ENCODE results near the gene OSER1. TPM values are rescaled to one million over a fixed set of nuclear protein-coding genes. Genes with fewer than 3 reads are reported as not detected.
"Not testable (repeated sequence)": the region's sequence is repeated elsewhere in the genome, so short reads cannot be mapped to it uniquely, and the experiment has no call there.

The OSER1 gene
- total RNA-seq: 10 to 100 TPM; 30.5 to 38.6 TPM

- ATAC-seq (replicated peaks): peak; percentile 91
Measured at GRCh38 chr20:44210406-44211176, at the start of gene OSER1. Gene OSER1, minus strand, starts transcription at chr20:44210771. Its CDS starts 3,814 bp downstream, at chr20:44206957.

DNA sequence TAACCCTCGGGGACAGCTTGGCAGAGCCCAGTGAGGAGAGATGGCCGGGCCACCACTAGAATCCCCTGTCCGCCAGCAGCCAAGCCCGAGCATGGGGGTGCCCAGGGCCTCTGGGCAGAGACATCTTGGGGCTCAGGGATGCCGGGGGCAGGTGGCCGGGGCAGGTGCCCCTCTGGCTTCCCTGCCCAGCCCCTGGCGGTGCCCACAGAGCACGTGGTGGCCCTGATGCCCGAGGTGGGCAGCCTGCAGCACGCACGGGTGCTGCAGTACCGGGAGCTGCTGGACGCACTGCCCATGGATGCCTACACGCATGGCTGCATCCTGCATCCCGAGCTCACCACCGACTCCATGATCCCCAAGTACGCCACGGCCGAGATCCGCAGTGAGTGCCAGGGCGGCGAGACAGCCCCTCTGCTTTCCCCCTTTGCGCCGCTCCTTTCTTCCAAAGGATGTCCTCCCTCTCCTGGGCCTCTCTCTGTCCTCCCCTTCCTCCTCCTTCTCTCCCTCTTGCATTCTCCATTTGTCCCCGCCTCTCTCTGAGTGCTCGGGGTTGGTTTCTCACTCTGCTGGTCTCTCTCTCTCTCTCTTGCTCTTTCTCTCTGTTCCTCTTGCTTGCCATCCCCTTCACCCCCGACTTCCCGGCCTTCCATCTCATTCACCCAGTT lies 47.8 kb upstream of the OSER1 start:
- no peaks in the 10 kb centered on the region for H3K36me3 Mint-ChIP-seq (ENCODE audit: low read depth)
- no peaks in the 10 kb centered on the region for H3K9me3 Mint-ChIP-seq
- no peak for ATAC-seq (replicated peaks)
- H3K27ac Mint-ChIP-seq: no peak overlapping the region
- H3K4me1 Mint-ChIP-seq: peaks cover 5% of the 10 kb centered on the region
- no peaks in the 10 kb centered on the region for H3K27me3 Mint-ChIP-seq
- H3K4me3 Mint-ChIP-seq: no peak overlapping the region

More at GRCh38 chr20:44210406-44211176, at the start of gene OSER1:
- Mint-ChIP-seq H3K4me3 (peak within 1 kb of the TSS; percentile 90), H3K9me3 (no peaks in the 10 kb centered on the region), H3K36me3 (ENCODE audit: low read depth) (peaks cover 55% of the 10 kb centered on the region), H3K4me1 (peaks cover 41% of the 10 kb centered on the region), H3K27ac (peak within 1 kb of the TSS; percentile 94), H3K27me3 (no peaks in the 10 kb centered on the region)

GRCh38 chr20:44256961-44257360 lies 46.4 kb upstream of the OSER1 start:
- Mint-ChIP-seq H3K4me1 (peaks cover 5% of the 10 kb centered on the region), H3K27ac (no peak overlapping the region), H3K4me3 (no peak overlapping the region), H3K9me3 (no peaks in the 10 kb centered on the region), H3K27me3 (peaks cover 3% of the 10 kb centered on the region), H3K36me3 (ENCODE audit: low read depth) (no peaks in the 10 kb centered on the region)
- ATAC-seq (replicated peaks): no peak

DNA sequence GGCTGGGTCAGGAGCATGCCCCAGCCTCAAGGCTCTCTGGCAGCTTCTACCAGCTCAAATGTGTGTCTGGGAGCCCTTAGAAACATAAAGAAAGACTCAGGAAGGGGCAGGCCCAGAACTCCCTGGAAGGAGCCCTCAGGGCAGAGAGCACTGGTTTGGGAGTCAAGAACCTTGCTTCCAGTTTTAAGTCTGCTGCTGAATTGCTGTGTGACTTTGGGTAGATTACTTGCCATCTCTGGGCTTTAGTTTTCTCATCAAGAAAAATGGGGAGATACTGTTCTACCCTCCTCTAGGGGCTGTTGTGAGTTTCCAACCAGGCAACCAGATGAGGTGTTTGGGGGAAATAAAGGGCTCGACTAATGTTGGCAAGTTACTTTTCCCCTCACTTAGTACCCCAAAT lies 45.4 kb upstream of the OSER1 start:
- H3K27ac Mint-ChIP-seq: no peak overlapping the region
- H3K9me3 Mint-ChIP-seq: no peaks in the 10 kb centered on the region
- peaks cover 5% of the 10 kb centered on the region for H3K4me1 Mint-ChIP-seq
- H3K4me3 Mint-ChIP-seq: no peak overlapping the region
- peaks cover 3% of the 10 kb centered on the region for H3K27me3 Mint-ChIP-seq
- ATAC-seq (replicated peaks): no peak
- no peaks in the 10 kb centered on the region for H3K36me3 Mint-ChIP-seq (ENCODE audit: low read depth)

DNA sequence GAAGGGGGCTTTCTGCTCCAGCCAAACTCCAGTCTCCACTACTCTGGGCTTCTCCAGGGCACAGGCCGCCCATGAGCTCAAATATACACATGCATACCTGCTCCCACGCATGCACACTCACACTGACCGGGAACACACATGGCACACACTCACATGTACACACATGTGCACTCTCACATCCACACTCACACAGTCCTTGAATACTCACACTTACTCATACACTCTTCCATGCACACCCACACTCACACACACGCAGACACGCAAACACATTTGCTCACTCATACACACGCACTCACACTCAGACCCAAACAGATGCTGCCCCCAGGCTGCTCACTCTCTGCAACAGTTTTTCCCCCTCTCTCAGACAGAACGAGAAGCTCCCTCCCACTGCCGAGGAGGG lies 43.5 kb upstream of the OSER1 start:
- H3K27ac Mint-ChIP-seq: no peak overlapping the region

DNA sequence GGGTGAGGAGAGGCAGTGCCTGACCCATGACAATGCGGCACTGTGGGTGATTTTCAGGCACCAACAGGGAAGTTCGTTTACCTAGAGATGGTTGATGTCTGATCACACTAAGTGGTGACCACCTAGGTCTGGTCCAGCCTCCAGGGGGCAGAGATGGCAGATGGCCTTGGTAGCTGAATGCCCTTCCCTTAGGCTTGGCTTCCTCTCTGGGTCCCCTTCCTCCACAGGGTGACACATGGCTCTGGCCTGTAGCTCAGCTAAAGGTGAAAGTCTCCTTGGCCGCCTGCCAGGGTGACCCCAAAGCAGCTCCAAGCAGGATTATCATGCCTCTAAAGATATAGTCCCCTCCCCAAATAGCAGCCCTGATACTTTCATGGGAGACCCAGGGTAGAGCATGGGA lies 43.0 kb upstream of the OSER1 start:
- Mint-ChIP-seq H3K27me3 (peaks cover 3% of the 10 kb centered on the region), H3K4me3 (no peak overlapping the region), H3K9me3 (no peaks in the 10 kb centered on the region), H3K36me3 (ENCODE audit: low read depth) (no peaks in the 10 kb centered on the region), H3K4me1 (peaks cover 2% of the 10 kb centered on the region), H3K27ac (no peak overlapping the region)
- no peak for ATAC-seq (replicated peaks)

More for the DNA sequence above, 43.5 kb upstream of the OSER1 start:
- Mint-ChIP-seq H3K4me1 (peaks cover 5% of the 10 kb centered on the region), H3K4me3 (no peak overlapping the region), H3K36me3 (ENCODE audit: low read depth) (no peaks in the 10 kb centered on the region), H3K9me3 (no peaks in the 10 kb centered on the region), H3K27me3 (peaks cover 3% of the 10 kb centered on the region)
- no peak for ATAC-seq (replicated peaks)

GRCh38 chr20:44251284-44251683 lies 40.7 kb upstream of the OSER1 start:
- Mint-ChIP-seq H3K27me3 (peaks cover 8% of the 10 kb centered on the region), H3K9me3 (no peaks in the 10 kb centered on the region), H3K4me1 (peaks cover 3% of the 10 kb centered on the region), H3K4me3 (no peak overlapping the region), H3K36me3 (ENCODE audit: low read depth) (no peaks in the 10 kb centered on the region), H3K27ac (no peak overlapping the region)
- no peak for ATAC-seq (replicated peaks)

GRCh38 chr20:44248410-44248759 lies 37.8 kb upstream of the OSER1 start:
- H3K9me3 Mint-ChIP-seq: no peaks in the 10 kb centered on the region
- no peak overlapping the region for H3K27ac Mint-ChIP-seq
- peaks cover 8% of the 10 kb centered on the region for H3K27me3 Mint-ChIP-seq
- H3K4me3 Mint-ChIP-seq: no peak overlapping the region
- H3K36me3 Mint-ChIP-seq (ENCODE audit: low read depth): no peaks in the 10 kb centered on the region
- H3K4me1 Mint-ChIP-seq: peaks cover 3% of the 10 kb centered on the region
- ATAC-seq (replicated peaks): no peak

DNA sequence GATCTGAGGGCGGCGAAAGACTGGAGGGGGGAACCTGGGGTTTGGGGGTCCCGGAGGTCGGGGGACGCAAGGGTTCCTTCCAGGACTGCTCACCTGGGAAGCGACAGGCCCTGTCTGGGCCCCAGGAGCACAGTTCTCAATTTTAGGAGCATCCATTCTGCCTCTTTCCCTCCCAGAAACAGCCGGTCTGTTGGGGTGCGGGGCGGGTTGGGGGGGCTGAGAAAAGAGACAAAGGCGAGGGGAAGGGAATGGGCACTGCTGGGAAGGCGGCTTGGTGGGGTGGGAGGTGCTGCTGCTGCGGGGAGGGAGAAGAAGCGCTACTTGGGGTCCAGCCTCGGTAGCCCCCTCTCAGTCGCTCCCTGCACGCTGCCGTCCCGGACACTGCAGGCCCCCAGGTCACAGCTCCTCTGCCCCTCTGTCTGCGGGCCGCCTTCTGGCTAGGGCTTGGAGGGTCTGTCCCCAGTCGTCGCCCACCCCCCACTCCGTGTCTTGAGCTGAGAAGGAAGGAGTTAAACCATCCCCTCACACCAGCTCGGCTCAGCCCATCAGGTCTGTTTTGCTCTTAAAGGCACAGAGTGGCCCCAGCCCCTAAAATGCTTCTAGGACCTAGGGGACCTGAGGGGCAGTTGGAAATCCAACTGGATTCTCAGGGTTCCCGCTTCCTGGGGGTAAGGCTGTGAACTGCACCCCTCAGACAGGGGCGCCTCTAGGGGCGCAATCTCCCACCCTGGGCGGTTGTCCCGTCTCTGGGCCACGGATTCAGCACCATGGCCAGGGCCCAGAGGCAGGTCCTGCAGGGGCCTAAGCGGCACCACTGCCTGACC lies 37.2 kb upstream of the OSER1 start:
- H3K4me1 Mint-ChIP-seq: peaks cover 3% of the 10 kb centered on the region
- H3K27me3 Mint-ChIP-seq: peaks cover 5% of the 10 kb centered on the region
- H3K9me3 Mint-ChIP-seq: no peaks in the 10 kb centered on the region
- H3K4me3 Mint-ChIP-seq: no peak overlapping the region
- no peak for ATAC-seq (replicated peaks)
- no peak overlapping the region for H3K27ac Mint-ChIP-seq
- no peaks in the 10 kb centered on the region for H3K36me3 Mint-ChIP-seq (ENCODE audit: low read depth)

DNA sequence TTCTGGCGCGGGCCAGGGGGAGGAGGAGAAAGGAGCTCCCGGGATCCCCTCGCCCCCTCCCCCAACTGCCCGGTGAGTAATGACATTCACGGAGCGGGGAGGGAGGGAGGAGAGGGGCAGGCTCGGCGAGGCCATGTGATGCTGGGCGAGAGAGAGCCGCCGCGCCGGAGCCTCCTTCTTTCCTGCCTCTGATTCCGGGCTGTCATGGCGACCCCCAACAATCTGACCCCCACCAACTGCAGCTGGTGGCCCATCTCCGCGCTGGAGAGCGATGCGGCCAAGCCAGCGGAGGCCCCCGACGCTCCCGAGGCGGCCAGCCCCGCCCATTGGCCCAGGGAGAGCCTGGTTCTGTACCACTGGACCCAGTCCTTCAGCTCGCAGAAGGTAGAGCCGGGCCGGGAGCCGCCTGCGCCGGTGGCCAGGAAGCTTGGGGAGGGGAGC lies 36.6 kb upstream of the OSER1 start, which contains the start of gene GDAP1L1:
TSS of gene GDAP1L1 (plus strand) at position 178 of the 441 bp plus-strand sequence. CDS start at position 205, 27 bp downstream.
- ATAC-seq (replicated peaks): no peak

DNA sequence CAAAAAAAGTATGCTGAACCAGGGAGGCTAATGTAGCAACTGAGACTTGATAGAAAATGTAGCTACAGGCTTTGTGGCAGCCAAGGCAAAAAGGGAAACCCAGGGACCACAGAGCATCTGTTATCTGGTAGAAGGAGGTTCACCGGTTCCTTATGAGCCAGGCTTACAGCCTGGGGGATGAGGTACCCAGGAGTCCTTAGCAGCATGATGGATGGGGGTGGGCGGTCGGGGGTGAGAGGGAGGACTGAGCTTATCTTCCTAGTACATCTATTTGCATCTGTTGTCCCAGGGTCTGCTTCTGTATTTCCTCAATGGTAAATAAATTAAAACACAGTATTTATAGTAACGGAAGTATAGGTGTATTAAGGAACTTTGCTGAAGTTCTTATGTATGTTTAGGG lies 35.4 kb upstream of the OSER1 start:
- H3K27me3 Mint-ChIP-seq: peaks cover 5% of the 10 kb centered on the region
- H3K4me1 Mint-ChIP-seq: peaks cover 3% of the 10 kb centered on the region
- H3K36me3 Mint-ChIP-seq (ENCODE audit: low read depth): no peaks in the 10 kb centered on the region
- no peaks in the 10 kb centered on the region for H3K9me3 Mint-ChIP-seq
- H3K4me3 Mint-ChIP-seq: no peak overlapping the region
- ATAC-seq (replicated peaks): no peak
- H3K27ac Mint-ChIP-seq: no peak overlapping the region

More for the DNA sequence above, 36.6 kb upstream of the OSER1 start, which contains the start of gene GDAP1L1:
- H3K4me1 Mint-ChIP-seq: peaks cover 3% of the 10 kb centered on the region
- no peak within 1 kb of the TSS for H3K4me3 Mint-ChIP-seq
- no peak within 1 kb of the TSS for H3K27ac Mint-ChIP-seq
- no peaks in the 10 kb centered on the region for H3K36me3 Mint-ChIP-seq (ENCODE audit: low read depth)
- peaks cover 5% of the 10 kb centered on the region for H3K27me3 Mint-ChIP-seq
- no peaks in the 10 kb centered on the region for H3K9me3 Mint-ChIP-seq

DNA sequence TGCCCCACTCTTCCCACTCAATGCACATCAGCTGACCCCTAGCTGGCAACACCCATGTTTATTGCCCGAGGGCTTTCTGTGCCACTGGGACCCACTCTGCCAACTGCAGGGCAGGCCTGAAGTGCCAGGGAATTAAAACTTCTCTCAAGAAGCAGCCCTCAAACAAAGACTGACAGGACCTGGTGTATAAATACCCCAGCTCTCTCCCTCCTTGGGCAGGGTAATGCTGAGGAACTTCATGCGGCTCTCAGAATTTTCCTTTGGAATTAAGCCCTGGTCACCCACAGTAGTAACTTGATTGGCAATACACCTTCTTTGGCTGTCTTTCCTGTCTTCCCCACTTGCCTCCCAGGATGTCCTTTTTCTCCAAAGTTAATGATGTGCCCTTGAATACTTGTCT lies 31.2 kb upstream of the OSER1 start:
- H3K27me3 Mint-ChIP-seq: peaks cover 3% of the 10 kb centered on the region
- H3K27ac Mint-ChIP-seq: no peak overlapping the region
- no peaks in the 10 kb centered on the region for H3K9me3 Mint-ChIP-seq
- ATAC-seq (replicated peaks): no peak
- H3K36me3 Mint-ChIP-seq (ENCODE audit: low read depth): no peaks in the 10 kb centered on the region
- peaks cover 2% of the 10 kb centered on the region for H3K4me1 Mint-ChIP-seq
- no peak overlapping the region for H3K4me3 Mint-ChIP-seq

DNA sequence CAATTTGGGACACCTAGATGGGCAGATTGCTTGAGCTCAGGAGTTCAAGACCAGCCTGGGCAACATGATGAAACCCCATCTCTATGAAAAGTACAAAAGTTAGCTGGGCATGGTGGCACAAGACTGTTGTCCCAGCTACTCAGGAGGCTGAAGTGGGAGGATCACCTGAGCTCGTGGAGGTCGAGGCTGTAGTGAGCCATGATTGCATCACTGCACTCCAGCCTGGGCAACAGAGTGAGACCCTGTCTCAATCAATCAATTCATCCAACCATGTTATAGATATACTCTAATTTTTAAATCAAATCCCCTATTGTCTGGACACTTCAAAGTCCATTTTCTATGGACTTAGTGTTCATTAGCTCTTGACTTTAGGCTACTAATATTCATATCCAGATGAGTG lies 26.3 kb upstream of the OSER1 start:
- H3K4me1 Mint-ChIP-seq; H3K4me3 Mint-ChIP-seq; H3K36me3 Mint-ChIP-seq (ENCODE audit: low read depth); H3K9me3 Mint-ChIP-seq; ATAC-seq (replicated peaks); H3K27me3 Mint-ChIP-seq; H3K27ac Mint-ChIP-seq: not testable (repeated sequence)

- H3K4me1 Mint-ChIP-seq: no peaks in the 10 kb centered on the region
- no peak overlapping the region for H3K4me3 Mint-ChIP-seq
- H3K27ac Mint-ChIP-seq: no peak overlapping the region
- H3K9me3 Mint-ChIP-seq: no peaks in the 10 kb centered on the region
- H3K36me3 Mint-ChIP-seq (ENCODE audit: low read depth): no peaks in the 10 kb centered on the region
- H3K27me3 Mint-ChIP-seq: no peaks in the 10 kb centered on the region
- no peak for ATAC-seq (replicated peaks)
Measured at GRCh38 chr20:44235702-44236101, 25.1 kb upstream of the OSER1 start.
